Measurements from ENCODE around the gene SLC25A42. TPM values are rescaled to one million over a fixed set of nuclear protein-coding genes. Genes with fewer than 3 reads are reported as not detected.

The SLC25A42 gene
- total and polyA plus RNA-seq, 2 of the 13 experiments (the other 11 are each of a cell fraction or from before 2014, with no cell fraction given) = 12.8 to 18.3 TPM

GRCh38 chr19:19077103-19077502, 13.3 kb downstream of the SLC25A42 start:
- no peak for FAIRE-seq
- Histone ChIP-seq H3K27me3 (ENCODE audit: control insufficient read depth in 1 of 2, insufficient read depth in 2 of 2, low read length in 2 of 2) (no peaks in the 10 kb centered on the region), H4K20me1 (ENCODE audit: insufficient read depth, low read length) (no peaks in the 10 kb centered on the region), H3K9ac (ENCODE audit: insufficient read depth, low read depth, low read length) (no peak overlapping the region), H3K79me2 (ENCODE audit: insufficient read depth, low read length) (no peaks in the 10 kb centered on the region), H3K4me2 (ENCODE audit: low read depth, low read length) (no peak overlapping the region), H3K4me1 (ENCODE audit: insufficient read depth, low read length) (no peaks in the 10 kb centered on the region), H3K36me3 (replicated peaks in 1 of 2; ENCODE audit: control insufficient read depth in 1 of 2, insufficient read depth in 2 of 2, low read length in 2 of 2) (peaks cover 0 to 3% of the 10 kb centered on the region in 2 experiments; a peak in 3 of 5 replicates), H3K4me3 (replicated peaks in 1 of 3; ENCODE audit: insufficient read depth in 1 of 3, low read depth in 2 of 3, low read length in 3 of 3) (no peak overlapping the region), H3K9me3 (ENCODE audit: low read length) (no peaks in the 10 kb centered on the region), H3K27ac (ENCODE audit: extremely low read length, insufficient read depth, low read length) (no peak overlapping the region), H2AFZ (ENCODE audit: low read length) (no peak overlapping the region)
- intact Hi-C loops (cut with micrococcal nuclease; ENCODE audit: unreplicated experiment) = no loop called here
- ATAC-seq = no peak
- no TSS peak for BruUV-seq (replicated peaks)
- POLR2A ChIA-PET = interaction anchor here (1.2 kb wide), 1 partner anchor 22 kb away, joined by 3 read pairs; no protein-coding TSS in a partner anchor
- in situ Hi-C loops (cut with HindIII; ENCODE audit: extremely low pct_ligation_motif_present, low pct_unique_long_range_greater_than_20kb) = no loop called here
- CTCF ChIA-PET (ENCODE audit: low intra/inter-chr PET ratio, low total read pairs) = no interaction called here
- TF ChIP-seq RXRB (CRISPR knock-in tag; IDR thresholded peaks at IDR 0.05; ENCODE audit: borderline replicate concordance) (no peak), ZNF615 (CRISPR knock-in tag; IDR thresholded peaks at IDR 0.05; ENCODE audit: borderline replicate concordance) (no peak), FOXO1 (CRISPR knock-in tag; IDR thresholded peaks at IDR 0.05) (no peak), ZNF567 (CRISPR knock-in tag; IDR thresholded peaks at IDR 0.05; ENCODE audit: borderline replicate concordance) (no peak)
- DNase-seq (ENCODE audit: low spot score) = no peak
- 99% methylated on average over 7 of the region's 7 CpGs for WGBS (ENCODE audit: low lambda C conversion rate)

DNA sequence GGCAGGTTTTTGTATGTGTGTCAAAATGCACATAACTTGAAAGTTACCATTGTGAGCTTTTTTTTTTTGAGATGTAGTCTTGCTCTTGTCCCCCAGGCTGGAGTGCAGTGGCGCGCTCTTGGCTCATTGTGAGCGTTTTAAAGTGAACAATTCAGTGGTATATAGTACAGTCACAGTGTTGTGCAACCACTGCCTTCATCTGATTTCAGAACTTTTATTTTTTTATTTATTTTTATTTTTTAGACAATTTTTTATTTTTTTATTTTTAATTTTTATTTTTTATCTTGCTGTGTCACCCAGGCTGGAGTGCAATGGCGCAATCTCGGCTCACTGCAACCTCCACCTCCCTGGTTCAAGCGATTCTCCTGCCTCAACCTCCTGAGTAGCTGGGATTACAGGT, 15.0 kb downstream of the SLC25A42 start:
- CTCF ChIA-PET (ENCODE audit: low intra/inter-chr PET ratio, low total read pairs) = no interaction called here
- no peak overlapping the region for H3K4me3 ChIP-seq (replicated peaks in 1 of 3; ENCODE audit: insufficient read depth in 1 of 3, low read depth in 2 of 3, low read length in 3 of 3)
- peaks cover 0 to 2% of the 10 kb centered on the region in 2 experiments; a peak in 2 of 5 replicates for H3K36me3 ChIP-seq (replicated peaks in 1 of 2; ENCODE audit: control insufficient read depth in 1 of 2, insufficient read depth in 2 of 2, low read length in 2 of 2)
- ATAC-seq (no peak), DNase-seq (ENCODE audit: low spot score) (no peak), FAIRE-seq (no peak)
- H3K9me3 ChIP-seq (ENCODE audit: low read length) = no peaks in the 10 kb centered on the region
- BruUV-seq (replicated peaks) = no TSS peak
- in situ Hi-C loops (cut with HindIII; ENCODE audit: extremely low pct_ligation_motif_present, low pct_unique_long_range_greater_than_20kb) = no loop called here
- H2AFZ ChIP-seq (ENCODE audit: low read length) = no peak overlapping the region
- H3K4me2 ChIP-seq (ENCODE audit: low read depth, low read length) = no peak overlapping the region
- H3K27me3 ChIP-seq (ENCODE audit: control insufficient read depth in 1 of 2, insufficient read depth in 2 of 2, low read length in 2 of 2) = no peaks in the 10 kb centered on the region
- H3K27ac ChIP-seq (ENCODE audit: extremely low read length, insufficient read depth, low read length) = no peak overlapping the region
- H3K79me2 ChIP-seq (ENCODE audit: insufficient read depth, low read length) = no peaks in the 10 kb centered on the region
- no peaks in the 10 kb centered on the region for H3K4me1 ChIP-seq (ENCODE audit: insufficient read depth, low read length)
- POLR2A ChIA-PET = no interaction called here
- 98% methylated on average over 6 of the region's 6 CpGs for WGBS (ENCODE audit: low lambda C conversion rate)
- H4K20me1 ChIP-seq (ENCODE audit: insufficient read depth, low read length) = no peaks in the 10 kb centered on the region
- intact Hi-C loops (cut with micrococcal nuclease; ENCODE audit: unreplicated experiment) = no loop called here
- no peak overlapping the region for H3K9ac ChIP-seq (ENCODE audit: insufficient read depth, low read depth, low read length)
- TF ChIP-seq ZBTB1 (CRISPR knock-in tag; IDR thresholded peaks at IDR 0.05; ENCODE audit: borderline replicate concordance) (no peak), ZNF879 (CRISPR knock-in tag; IDR thresholded peaks at IDR 0.05) (no peak), ZSCAN25 (CRISPR knock-in tag; IDR thresholded peaks at IDR 0.05) (no peak), ZXDC (CRISPR knock-in tag; IDR thresholded peaks at IDR 0.05) (no peak), ZNF589 (CRISPR knock-in tag; conservative IDR thresholded peaks at IDR 0.05) (no peak), ZBTB21 (CRISPR knock-in tag; IDR thresholded peaks at IDR 0.05) (no peak), CENPBD1 (CRISPR knock-in tag; IDR thresholded peaks at IDR 0.05; ENCODE audit: borderline replicate concordance, low read depth) (no peak), RCOR2 (CRISPR knock-in tag; IDR thresholded peaks at IDR 0.05) (no peak), IRF1 (CRISPR knock-in tag; IDR thresholded peaks at IDR 0.05; ENCODE audit: low read depth) (no peak), RBM22 (optimal IDR thresholded peaks at IDR 0.05; ENCODE audit: low read length) (no peak), ATAD3A (CRISPR knock-in tag; IDR thresholded peaks at IDR 0.05) (no peak)
- TF ChIP-seq, protein P1, sequence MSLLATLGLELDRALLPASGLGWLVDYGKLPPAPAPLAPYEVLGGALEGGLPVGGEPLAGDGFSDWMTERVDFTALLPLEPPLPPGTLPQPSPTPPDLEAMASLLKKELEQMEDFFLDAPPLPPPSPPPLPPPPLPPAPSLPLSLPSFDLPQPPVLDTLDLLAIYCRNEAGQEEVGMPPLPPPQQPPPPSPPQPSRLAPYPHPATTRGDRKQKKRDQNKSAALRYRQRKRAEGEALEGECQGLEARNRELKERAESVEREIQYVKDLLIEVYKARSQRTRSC (CRISPR knock-in tag; IDR thresholded peaks at IDR 0.05; ENCODE audit: low read depth) = no peak

Measured in HepG2 (cell line).